NT2/D1 (cell line): ENCODE data around the gene ABCB11.

Experiments
- DNase-seq: peaks from one replicate; pipeline ENCODE4 v3.0.0-alpha.2; 2011; ENCODE audit warnings: low read depth, low spot score
- H3K27me3 ChIP-seq: 2 replicates; pipeline ENCODE4 v1.6.0; 2011; ENCODE audit warnings: mild to moderate bottlenecking; ENCODE audit not compliant: insufficient read length, insufficient read depth
- H3K36me3 ChIP-seq: 2 replicates; pipeline ENCODE4 v1.6.1; 2011; ENCODE audit warnings: mild to moderate bottlenecking, low read length, mixed read lengths; ENCODE audit not compliant: insufficient read depth, insufficient read length
- H3K4me1 ChIP-seq: 2 replicates; pipeline ENCODE4 v1.5.1; 2011; ENCODE audit not compliant: insufficient read depth, insufficient read length
- H3K4me3 ChIP-seq: 2 replicates; pipeline ENCODE4 v1.5.1; 2011; ENCODE audit warnings: low read depth; ENCODE audit not compliant: insufficient read length
- H3K9ac ChIP-seq: 2 replicates; pipeline ENCODE4 v1.6.0; 2011; ENCODE audit warnings: low read depth; ENCODE audit not compliant: insufficient read length
- H3K9me3 ChIP-seq: 2 replicates; pipeline ENCODE4 v1.5.1; 2011; ENCODE audit warnings: mild to moderate bottlenecking, low read length; ENCODE audit not compliant: insufficient read depth
- SUZ12 ChIP-seq: IDR thresholded peaks from 2 replicates; pipeline ENCODE4 v1.6.1; 2011; ENCODE audit not compliant: insufficient read length, insufficient read depth; ENCODE audit errors: extremely low read depth
- YY1 ChIP-seq: IDR thresholded peaks from 2 replicates; pipeline ENCODE4 v1.6.1; 2011; ENCODE audit not compliant: insufficient read length, insufficient read depth
- ZNF274 ChIP-seq: IDR thresholded peaks from 2 replicates; pipeline ENCODE4 v1.6.1; 2011; ENCODE audit warnings: mild to moderate bottlenecking, low read depth, low read length

Gene ABCB11

GRCh38 chr2:168929031-168929430 is 102.1 kb downstream of the ABCB11 start:
- TF ChIP-seq ZNF274 (no peak), YY1 (no peak), SUZ12 (no peak)
- DNase-seq = no peak

DNA sequence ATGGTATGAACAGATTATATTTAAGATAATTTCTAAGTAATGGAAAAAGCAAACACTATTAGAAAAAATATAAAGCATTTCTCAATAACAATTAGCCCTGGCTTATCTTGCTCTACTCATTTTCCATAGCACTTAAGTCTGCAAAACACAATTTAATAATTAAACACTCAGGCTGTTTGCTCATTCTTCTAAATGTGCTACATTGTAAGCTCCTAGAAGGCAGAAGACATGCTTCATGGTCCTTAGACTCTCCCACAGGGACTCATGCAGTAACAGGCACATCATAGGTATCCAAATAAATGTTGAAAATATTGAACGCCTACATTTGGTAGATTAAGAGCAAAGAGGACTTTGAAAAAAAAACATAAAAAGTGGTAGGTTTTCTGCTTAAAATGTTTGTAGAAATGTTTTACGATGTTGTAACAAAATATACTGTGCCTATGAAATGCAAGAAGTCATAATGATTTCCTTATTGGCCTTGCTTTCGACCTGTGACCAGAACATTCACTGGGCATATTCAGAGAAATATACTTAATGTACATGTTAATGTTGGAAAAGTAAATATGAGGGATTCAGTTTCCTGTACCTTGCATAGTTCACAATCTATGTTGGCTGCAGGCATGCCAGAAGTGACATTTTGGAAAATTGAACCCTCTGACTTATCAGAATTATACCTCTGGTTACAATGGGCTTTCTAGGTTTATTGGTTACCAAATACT is 102.9 kb downstream of the ABCB11 start:
- no peak for DNase-seq
- TF ChIP-seq SUZ12 (no peak), YY1 (no peak), ZNF274 (no peak)

More at GRCh38 chr2:168929031-168929430, 102.1 kb downstream of the ABCB11 start:
- no peak overlapping the region for H3K9ac ChIP-seq
- no peaks in the 10 kb centered on the region for H3K4me1 ChIP-seq
- no peaks in the 10 kb centered on the region for H3K36me3 ChIP-seq
- H3K9me3 ChIP-seq = no peaks in the 10 kb centered on the region
- no peaks in the 10 kb centered on the region for H3K27me3 ChIP-seq
- H3K4me3 ChIP-seq = no peak overlapping the region

DNA sequence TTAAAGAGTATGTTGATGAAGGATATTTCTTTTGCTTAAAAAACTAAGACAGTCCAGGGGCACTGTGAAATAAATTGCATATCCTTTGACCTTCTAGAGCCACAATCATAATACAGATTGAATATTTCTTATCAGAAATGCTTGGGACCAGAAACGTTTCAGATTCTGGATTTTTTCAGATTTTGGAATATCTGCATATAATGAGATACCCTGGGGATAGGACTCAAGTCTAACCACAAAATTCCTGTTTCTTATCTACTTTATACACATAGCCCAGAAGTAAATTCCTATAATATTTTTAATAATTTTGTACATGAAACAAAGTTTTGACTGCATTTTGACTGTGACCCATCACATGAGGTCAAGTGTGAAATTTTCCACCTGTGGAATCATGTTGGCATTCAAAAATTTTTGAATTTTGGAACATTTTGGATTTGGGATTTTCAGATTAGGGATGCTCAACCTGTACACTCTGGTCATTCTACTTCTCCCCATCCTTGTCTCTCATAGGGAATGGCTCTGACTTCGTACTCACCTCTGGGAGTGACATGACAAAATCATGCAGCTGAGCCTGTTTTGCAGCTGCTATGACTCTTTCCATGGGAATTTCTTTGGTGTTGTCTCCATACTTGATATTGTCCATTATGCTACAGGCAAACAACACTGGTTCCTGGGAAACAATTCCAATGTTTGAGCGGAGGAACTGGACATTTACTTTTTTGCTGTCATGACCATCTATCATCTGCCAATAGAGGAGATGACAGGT is 104.3 kb downstream of the ABCB11 start:
- DNase-seq = no peak
- TF ChIP-seq YY1 (no peak), SUZ12 (no peak)
- Histone ChIP-seq H3K4me3 (no peak overlapping the region), H3K9ac (no peak overlapping the region), H3K9me3 (no peaks in the 10 kb centered on the region), H3K36me3 (no peaks in the 10 kb centered on the region), H3K27me3 (no peaks in the 10 kb centered on the region), H3K4me1 (no peaks in the 10 kb centered on the region)

More for the DNA sequence above, 102.9 kb downstream of the ABCB11 start:
- no peak overlapping the region for H3K9ac ChIP-seq
- H3K4me3 ChIP-seq = no peak overlapping the region
- H3K27me3 ChIP-seq = no peaks in the 10 kb centered on the region
- no peaks in the 10 kb centered on the region for H3K36me3 ChIP-seq
- no peaks in the 10 kb centered on the region for H3K4me1 ChIP-seq
- H3K9me3 ChIP-seq = no peaks in the 10 kb centered on the region

DNA sequence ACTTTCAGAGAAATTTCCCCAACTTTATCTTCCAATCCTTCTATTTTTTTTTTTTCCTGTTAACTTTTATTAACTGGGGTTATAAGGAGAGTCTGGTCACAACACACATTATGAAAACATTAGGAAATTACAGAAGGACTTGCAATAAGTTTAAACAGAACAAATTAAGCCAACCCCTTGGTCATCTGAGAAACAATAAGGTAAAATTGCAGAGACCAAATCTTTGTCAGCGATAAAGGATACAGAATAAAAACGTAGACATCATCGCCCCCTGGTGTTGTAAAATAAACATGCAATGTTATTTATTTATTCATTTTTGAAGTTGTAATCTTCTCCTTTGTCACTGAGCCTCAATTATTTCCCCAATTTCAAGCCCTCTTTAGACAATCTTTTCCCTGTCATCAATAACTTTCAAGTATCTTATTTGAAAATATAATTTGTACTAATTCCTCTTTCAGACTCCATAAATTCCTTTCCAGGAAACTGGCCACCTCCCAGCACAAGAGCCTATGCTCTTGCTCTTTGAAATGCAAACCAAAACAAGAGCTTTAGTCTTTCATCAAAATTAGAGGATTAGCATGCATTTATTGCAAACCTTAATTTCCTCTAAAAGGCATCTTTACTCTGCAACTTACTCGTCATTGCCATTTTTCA is 110.5 kb downstream of the ABCB11 start:
- no peak for TF ChIP-seq ZNF274
- no peak for TF ChIP-seq YY1
- no peak for TF ChIP-seq SUZ12
- no peak overlapping the region for H3K9ac ChIP-seq
- H3K27me3 ChIP-seq = no peaks in the 10 kb centered on the region
- no peak overlapping the region for H3K4me3 ChIP-seq
- peaks cover 14% of the 10 kb centered on the region for H3K9me3 ChIP-seq
- no peaks in the 10 kb centered on the region for H3K4me1 ChIP-seq
- DNase-seq = no peak
- no peaks in the 10 kb centered on the region for H3K36me3 ChIP-seq

DNA sequence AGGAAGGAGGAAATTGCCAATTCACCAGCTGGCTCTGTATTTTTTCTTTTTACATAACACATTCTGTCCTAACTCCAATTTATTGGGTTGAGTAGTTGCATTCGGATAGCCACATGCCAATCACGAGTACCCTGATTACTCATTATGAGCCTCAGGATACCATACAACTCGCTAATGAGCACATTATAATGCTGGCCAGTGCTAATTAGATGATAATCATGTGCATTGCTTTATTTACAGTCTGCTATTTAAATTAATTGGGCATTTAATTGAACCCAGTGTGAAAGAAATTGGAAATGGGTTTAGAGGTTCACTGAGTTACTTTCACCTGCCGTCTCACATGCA is 114.8 kb downstream of the ABCB11 start:
- DNase-seq = no peak
- no peaks in the 10 kb centered on the region for H3K36me3 ChIP-seq
- H3K4me3 ChIP-seq = no peak overlapping the region
- no peak overlapping the region for H3K9ac ChIP-seq
- TF ChIP-seq SUZ12 = no peak
- TF ChIP-seq YY1 = no peak
- TF ChIP-seq ZNF274 = no peak
- peaks cover 14% of the 10 kb centered on the region for H3K9me3 ChIP-seq
- no peaks in the 10 kb centered on the region for H3K4me1 ChIP-seq
- no peaks in the 10 kb centered on the region for H3K27me3 ChIP-seq

- no peak for DNase-seq
- H3K27me3 ChIP-seq = no peaks in the 10 kb centered on the region
- H3K4me1 ChIP-seq = no peaks in the 10 kb centered on the region
- peaks cover 14% of the 10 kb centered on the region for H3K9me3 ChIP-seq
- H3K4me3 ChIP-seq = no peak overlapping the region
- TF ChIP-seq SUZ12 = no peak
- H3K36me3 ChIP-seq = no peaks in the 10 kb centered on the region
- H3K9ac ChIP-seq = no peak overlapping the region
Measured at GRCh38 chr2:168915441-168916330, 115.4 kb downstream of the ABCB11 start.
